HepG2 (cell line): ENCODE data around the gene GNAT2. TPM values are rescaled to one million over a fixed set of nuclear protein-coding genes. Genes with fewer than 3 reads are reported as not detected.

ENCODE experiments used
- FOXA1 ChIP-seq, 2 experiments: fragments of 450-650 bp in 1 of 2; sonication (generic) in 1 of 2; formaldehyde crosslinking in 1 of 2; IDR thresholded peaks; 2 replicates each; pipeline versions ENCODE4 v1.4.0 to v1.6.1; 2016 to 2020; ENCODE audit warnings: missing genetic modification reagents in 1 of 2
- FOXA3 ChIP-seq: IDR thresholded peaks from 2 replicates; pipeline ENCODE4 v1.6.1; 2016; ENCODE audit warnings: missing genetic modification reagents, missing compliant biosample characterization
- HOXA3 ChIP-seq: sonication (generic); formaldehyde crosslinking; IDR thresholded peaks from 2 replicates; pipeline ENCODE4 v1.5.0; 2020; ENCODE audit warnings: missing genetic modification reagents
- JUNB ChIP-seq: sonication (generic); formaldehyde crosslinking; IDR thresholded peaks from 2 replicates; pipeline ENCODE4 v1.8.0; 2022; ENCODE audit warnings: missing genetic modification reagents, mild to moderate bottlenecking, borderline replicate concordance
- MTA1 ChIP-seq: sonication (generic); formaldehyde crosslinking; IDR thresholded peaks from 2 replicates; pipeline ENCODE4 v1.4.0; 2020; ENCODE audit warnings: missing genetic modification reagents, mild to moderate bottlenecking, borderline replicate concordance
- NFRKB ChIP-seq: fragments of 450-650 bp; IDR thresholded peaks from 2 replicates; pipeline ENCODE4 v1.6.1; 2017
- PHF21A ChIP-seq: sonication (generic); formaldehyde crosslinking; IDR thresholded peaks from 2 replicates; pipeline ENCODE4 v1.5.0; 2020; ENCODE audit warnings: mild to moderate bottlenecking, missing genetic modification reagents
- POGZ ChIP-seq: sonication (generic); formaldehyde crosslinking; IDR thresholded peaks from 2 replicates; pipeline ENCODE4 v1.4.0; 2020; ENCODE audit warnings: mild to moderate bottlenecking, missing genetic modification reagents
- SAP130 ChIP-seq: IDR thresholded peaks from 2 replicates; pipeline ENCODE4 v1.6.1; 2016; ENCODE audit warnings: low read depth
- TBX2 ChIP-seq: sonication (generic); formaldehyde crosslinking; IDR thresholded peaks from 2 replicates; pipeline ENCODE4 v1.5.0; 2020; ENCODE audit warnings: missing genetic modification reagents, mild to moderate bottlenecking, borderline replicate concordance
- ZNF792 ChIP-seq: IDR thresholded peaks from 2 replicates; pipeline ENCODE4 v1.6.1; 2016
- polyA plus RNA-seq, 8 experiments: library from polyadenylated mRNA; depleted of rRNA in 3 of 8; stranded (reverse) in 7 of 8; unstranded in 1 of 8; fragments of >200 nt; fragmentation: Illumina TruSeq in 4 of 8; extraction: Trizol in 4 of 8; gene quantifications; 2 replicates each; pipeline versions ENCODE4 v1.2.1 to v1.2.3, GENCODE V29; 2011 to 2016; ENCODE audit warnings: low read depth in 4 of 8, missing spikeins in 1 of 8, mixed read lengths in 1 of 8; ENCODE audit not compliant: insufficient read depth in 1 of 8
- total RNA-seq, 5 experiments: library from RNA; depleted of rRNA; stranded (reverse); fragments of >200 nt; fragmentation: Illumina TruSeq; extraction: Trizol; gene quantifications; 2 replicates each; pipeline ENCODE4 v1.2.3, GENCODE V29; 2016; ENCODE audit warnings: low read depth in 1 of 5
- TF ChIP-seq, protein P1 (sequence below): sonication (generic); formaldehyde crosslinking; IDR thresholded peaks from 2 replicates; pipeline ENCODE4 v1.5.0; 2020; ENCODE audit warnings: mild to moderate bottlenecking, missing genetic modification reagents, borderline replicate concordance
- TF ChIP-seq, protein P2 (sequence below): sonication (generic); formaldehyde crosslinking; IDR thresholded peaks from 2 replicates; pipeline ENCODE4 v1.4.0; 2020; ENCODE audit warnings: missing genetic modification reagents
- TF ChIP-seq, protein P3 (sequence below): IDR thresholded peaks from 2 replicates; pipeline ENCODE4 v1.4.0; 2020; ENCODE audit warnings: mild to moderate bottlenecking, missing genetic modification reagents
- TF ChIP-seq, protein P4 (sequence below): sonication (generic); formaldehyde crosslinking; IDR thresholded peaks from 2 replicates; pipeline ENCODE4 v1.4.0; 2020; ENCODE audit warnings: missing genetic modification reagents

GNAT2 gene
- total and polyA plus RNA-seq, 2 of the 13 experiments (the other 11 are each of a cell fraction or from before 2014, with no cell fraction given): 0.08 to 0.20 TPM

DNA sequence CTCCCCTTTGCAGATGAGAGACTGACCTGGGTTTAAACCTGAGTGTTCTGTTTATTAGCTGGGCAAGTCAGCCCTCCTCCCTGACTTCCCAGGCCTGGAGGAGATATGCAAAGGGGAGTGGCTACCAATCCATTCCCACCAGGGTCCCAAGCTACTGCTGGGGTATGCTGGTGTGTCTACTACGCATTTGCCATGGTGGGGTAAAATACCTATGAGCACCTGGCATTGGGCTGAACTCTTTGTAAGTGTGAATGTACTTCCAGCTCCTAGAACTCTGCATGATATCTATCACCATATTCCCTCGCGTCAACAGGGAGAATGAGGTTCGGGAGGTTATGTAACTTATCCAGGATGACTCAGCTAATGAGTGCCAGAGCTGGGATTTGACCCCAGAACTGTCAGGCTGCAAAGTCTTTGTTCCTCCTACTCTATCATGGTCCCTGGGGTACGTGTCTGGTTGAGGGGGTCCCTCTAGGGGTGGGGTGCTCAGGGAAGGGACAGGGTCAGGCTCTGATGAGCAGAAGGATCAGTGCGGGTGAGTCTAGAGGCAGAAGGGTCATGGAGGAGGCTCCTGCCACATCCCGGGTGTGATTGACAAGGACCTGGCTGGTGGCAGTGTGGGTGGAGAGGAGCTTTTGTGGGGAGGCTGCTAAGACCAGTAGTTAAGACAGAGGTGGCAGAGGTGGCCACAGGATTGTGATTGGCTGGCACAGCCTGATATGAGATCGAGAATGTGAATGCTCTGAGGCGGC, 17.0 kb upstream of the GNAT2 start (continued):
- TF ChIP-seq, protein P1, sequence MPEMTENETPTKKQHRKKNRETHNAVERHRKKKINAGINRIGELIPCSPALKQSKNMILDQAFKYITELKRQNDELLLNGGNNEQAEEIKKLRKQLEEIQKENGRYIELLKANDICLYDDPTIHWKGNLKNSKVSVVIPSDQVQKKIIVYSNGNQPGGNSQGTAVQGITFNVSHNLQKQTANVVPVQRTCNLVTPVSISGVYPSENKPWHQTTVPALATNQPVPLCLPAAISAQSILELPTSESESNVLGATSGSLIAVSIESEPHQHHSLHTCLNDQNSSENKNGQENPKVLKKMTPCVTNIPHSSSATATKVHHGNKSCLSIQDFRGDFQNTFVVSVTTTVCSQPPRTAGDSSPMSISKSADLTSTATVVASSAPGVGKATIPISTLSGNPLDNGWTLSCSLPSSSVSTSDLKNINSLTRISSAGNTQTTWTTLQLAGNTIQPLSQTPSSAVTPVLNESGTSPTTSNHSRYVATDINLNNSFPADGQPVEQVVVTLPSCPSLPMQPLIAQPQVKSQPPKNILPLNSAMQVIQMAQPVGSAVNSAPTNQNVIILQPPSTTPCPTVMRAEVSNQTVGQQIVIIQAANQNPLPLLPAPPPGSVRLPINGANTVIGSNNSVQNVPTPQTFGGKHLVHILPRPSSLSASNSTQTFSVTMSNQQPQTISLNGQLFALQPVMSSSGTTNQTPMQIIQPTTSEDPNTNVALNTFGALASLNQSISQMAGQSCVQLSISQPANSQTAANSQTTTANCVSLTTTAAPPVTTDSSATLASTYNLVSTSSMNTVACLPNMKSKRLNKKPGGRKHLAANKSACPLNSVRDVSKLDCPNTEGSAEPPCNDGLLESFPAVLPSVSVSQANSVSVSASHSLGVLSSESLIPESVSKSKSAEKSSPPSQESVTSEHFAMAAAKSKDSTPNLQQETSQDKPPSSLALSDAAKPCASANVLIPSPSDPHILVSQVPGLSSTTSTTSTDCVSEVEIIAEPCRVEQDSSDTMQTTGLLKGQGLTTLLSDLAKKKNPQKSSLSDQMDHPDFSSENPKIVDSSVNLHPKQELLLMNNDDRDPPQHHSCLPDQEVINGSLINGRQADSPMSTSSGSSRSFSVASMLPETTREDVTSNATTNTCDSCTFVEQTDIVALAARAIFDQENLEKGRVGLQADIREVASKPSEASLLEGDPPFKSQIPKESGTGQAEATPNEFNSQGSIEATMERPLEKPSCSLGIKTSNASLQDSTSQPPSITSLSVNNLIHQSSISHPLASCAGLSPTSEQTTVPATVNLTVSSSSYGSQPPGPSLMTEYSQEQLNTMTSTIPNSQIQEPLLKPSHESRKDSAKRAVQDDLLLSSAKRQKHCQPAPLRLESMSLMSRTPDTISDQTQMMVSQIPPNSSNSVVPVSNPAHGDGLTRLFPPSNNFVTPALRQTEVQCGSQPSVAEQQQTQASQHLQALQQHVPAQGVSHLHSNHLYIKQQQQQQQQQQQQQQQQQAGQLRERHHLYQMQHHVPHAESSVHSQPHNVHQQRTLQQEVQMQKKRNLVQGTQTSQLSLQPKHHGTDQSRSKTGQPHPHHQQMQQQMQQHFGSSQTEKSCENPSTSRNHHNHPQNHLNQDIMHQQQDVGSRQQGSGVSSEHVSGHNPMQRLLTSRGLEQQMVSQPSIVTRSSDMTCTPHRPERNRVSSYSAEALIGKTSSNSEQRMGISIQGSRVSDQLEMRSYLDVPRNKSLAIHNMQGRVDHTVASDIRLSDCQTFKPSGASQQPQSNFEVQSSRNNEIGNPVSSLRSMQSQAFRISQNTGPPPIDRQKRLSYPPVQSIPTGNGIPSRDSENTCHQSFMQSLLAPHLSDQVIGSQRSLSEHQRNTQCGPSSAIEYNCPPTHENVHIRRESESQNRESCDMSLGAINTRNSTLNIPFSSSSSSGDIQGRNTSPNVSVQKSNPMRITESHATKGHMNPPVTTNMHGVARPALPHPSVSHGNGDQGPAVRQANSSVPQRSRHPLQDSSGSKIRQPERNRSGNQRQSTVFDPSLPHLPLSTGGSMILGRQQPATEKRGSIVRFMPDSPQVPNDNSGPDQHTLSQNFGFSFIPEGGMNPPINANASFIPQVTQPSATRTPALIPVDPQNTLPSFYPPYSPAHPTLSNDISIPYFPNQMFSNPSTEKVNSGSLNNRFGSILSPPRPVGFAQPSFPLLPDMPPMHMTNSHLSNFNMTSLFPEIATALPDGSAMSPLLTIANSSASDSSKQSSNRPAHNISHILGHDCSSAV (CRISPR knock-in tag): no peak
- TF ChIP-seq JUNB (CRISPR knock-in tag) (peak; percentile 58; the same call in 1 of the 2 replicates), NFRKB (no peak), FOXA1 (IDR thresholded peaks at IDR 0.05) (no peak), FOXA1 (CRISPR knock-in tag; IDR thresholded peaks at IDR 0.05) (no peak), TBX2 (0 out of 2 replicates have a peak, but pooled peaks have one; percentile 17), ZNF792 (CRISPR knock-in tag) (peak; percentile 59; the same call in 1 of the 2 replicates), PHF21A (peak; percentile 74), FOXA3 (CRISPR knock-in tag) (no peak), MTA1 (peak; percentile 38; the same call in 1 of the 2 replicates), SAP130 (CRISPR knock-in tag) (peak; percentile 51), HOXA3 (CRISPR knock-in tag) (0 out of 2 replicates have a peak, but pooled peaks have one; percentile 17), POGZ (CRISPR knock-in tag) (0 out of 2 replicates have a peak, but pooled peaks have one; percentile 20)
- TF ChIP-seq, protein P2, sequence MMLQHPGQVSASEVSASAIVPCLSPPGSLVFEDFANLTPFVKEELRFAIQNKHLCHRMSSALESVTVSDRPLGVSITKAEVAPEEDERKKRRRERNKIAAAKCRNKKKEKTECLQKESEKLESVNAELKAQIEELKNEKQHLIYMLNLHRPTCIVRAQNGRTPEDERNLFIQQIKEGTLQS (CRISPR knock-in tag): peak; percentile 75; the same call in 1 of the 2 replicates
- TF ChIP-seq, protein P3, sequence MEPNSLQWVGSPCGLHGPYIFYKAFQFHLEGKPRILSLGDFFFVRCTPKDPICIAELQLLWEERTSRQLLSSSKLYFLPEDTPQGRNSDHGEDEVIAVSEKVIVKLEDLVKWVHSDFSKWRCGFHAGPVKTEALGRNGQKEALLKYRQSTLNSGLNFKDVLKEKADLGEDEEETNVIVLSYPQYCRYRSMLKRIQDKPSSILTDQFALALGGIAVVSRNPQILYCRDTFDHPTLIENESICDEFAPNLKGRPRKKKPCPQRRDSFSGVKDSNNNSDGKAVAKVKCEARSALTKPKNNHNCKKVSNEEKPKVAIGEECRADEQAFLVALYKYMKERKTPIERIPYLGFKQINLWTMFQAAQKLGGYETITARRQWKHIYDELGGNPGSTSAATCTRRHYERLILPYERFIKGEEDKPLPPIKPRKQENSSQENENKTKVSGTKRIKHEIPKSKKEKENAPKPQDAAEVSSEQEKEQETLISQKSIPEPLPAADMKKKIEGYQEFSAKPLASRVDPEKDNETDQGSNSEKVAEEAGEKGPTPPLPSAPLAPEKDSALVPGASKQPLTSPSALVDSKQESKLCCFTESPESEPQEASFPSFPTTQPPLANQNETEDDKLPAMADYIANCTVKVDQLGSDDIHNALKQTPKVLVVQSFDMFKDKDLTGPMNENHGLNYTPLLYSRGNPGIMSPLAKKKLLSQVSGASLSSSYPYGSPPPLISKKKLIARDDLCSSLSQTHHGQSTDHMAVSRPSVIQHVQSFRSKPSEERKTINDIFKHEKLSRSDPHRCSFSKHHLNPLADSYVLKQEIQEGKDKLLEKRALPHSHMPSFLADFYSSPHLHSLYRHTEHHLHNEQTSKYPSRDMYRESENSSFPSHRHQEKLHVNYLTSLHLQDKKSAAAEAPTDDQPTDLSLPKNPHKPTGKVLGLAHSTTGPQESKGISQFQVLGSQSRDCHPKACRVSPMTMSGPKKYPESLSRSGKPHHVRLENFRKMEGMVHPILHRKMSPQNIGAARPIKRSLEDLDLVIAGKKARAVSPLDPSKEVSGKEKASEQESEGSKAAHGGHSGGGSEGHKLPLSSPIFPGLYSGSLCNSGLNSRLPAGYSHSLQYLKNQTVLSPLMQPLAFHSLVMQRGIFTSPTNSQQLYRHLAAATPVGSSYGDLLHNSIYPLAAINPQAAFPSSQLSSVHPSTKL: 0 out of 2 replicates have a peak, but pooled peaks have one; percentile 23
- TF ChIP-seq, protein P4, sequence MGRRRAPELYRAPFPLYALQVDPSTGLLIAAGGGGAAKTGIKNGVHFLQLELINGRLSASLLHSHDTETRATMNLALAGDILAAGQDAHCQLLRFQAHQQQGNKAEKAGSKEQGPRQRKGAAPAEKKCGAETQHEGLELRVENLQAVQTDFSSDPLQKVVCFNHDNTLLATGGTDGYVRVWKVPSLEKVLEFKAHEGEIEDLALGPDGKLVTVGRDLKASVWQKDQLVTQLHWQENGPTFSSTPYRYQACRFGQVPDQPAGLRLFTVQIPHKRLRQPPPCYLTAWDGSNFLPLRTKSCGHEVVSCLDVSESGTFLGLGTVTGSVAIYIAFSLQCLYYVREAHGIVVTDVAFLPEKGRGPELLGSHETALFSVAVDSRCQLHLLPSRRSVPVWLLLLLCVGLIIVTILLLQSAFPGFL (CRISPR knock-in tag): no peak
